HuH-7.5 (cell line): ENCODE measurements around the gene CASKIN2.

Source experiments
- DNase-seq: peaks from one replicate; pipeline ENCODE4 v3.0.0; 2011; ENCODE audit warnings: low spot score

Gene CASKIN2, protein sequence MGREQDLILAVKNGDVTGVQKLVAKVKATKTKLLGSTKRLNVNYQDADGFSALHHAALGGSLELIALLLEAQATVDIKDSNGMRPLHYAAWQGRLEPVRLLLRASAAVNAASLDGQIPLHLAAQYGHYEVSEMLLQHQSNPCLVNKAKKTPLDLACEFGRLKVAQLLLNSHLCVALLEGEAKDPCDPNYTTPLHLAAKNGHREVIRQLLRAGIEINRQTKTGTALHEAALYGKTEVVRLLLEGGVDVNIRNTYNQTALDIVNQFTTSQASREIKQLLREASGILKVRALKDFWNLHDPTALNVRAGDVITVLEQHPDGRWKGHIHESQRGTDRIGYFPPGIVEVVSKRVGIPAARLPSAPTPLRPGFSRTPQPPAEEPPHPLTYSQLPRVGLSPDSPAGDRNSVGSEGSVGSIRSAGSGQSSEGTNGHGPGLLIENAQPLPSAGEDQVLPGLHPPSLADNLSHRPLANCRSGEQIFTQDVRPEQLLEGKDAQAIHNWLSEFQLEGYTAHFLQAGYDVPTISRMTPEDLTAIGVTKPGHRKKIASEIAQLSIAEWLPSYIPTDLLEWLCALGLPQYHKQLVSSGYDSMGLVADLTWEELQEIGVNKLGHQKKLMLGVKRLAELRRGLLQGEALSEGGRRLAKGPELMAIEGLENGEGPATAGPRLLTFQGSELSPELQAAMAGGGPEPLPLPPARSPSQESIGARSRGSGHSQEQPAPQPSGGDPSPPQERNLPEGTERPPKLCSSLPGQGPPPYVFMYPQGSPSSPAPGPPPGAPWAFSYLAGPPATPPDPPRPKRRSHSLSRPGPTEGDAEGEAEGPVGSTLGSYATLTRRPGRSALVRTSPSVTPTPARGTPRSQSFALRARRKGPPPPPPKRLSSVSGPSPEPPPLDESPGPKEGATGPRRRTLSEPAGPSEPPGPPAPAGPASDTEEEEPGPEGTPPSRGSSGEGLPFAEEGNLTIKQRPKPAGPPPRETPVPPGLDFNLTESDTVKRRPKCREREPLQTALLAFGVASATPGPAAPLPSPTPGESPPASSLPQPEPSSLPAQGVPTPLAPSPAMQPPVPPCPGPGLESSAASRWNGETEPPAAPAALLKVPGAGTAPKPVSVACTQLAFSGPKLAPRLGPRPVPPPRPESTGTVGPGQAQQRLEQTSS (N-terminal part only)

DNA sequence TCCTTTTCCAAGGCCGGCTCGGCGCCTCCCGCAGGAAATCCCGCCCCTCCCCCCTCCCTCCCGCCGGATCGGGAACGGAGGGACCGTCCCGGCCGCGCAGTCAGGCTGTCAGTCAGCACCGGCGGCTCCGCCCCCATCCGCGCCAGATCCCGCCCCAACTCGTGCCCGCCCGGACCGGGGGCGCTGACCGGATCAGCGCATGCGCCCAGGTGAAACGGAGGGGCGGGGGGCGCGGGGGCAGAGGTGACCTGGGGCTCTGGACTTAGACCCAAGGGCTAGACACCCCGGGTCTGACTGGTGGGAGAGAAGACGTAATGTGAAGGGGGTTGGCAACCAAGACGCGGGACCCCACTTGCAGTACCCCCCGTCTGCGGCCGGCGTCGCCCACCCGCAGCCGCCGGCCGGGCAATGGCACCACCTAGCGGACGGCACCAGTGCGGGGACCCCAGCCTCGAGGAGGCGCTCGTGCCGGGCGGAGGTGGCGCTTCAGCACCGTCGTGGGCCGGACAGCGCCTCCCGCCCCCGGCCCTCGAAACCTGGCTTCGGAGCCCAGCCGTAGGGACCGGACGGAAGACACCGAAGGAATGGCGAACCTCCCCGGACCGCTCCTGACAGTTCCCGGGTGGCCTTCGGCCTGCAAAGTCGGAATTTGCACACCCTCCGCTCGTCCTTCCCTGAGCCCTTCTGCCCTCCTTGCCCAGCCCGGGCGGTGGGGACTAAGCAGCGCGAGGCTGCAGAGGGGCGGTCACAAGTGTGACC lies at the start of gene CASKIN2:
CASKIN2 (minus strand) TSS at position 42 of the 759 bp plus-strand sequence. CDS start 1,733 bp downstream, outside the sequence.
- DNase-seq: peak; percentile 99

DNA sequence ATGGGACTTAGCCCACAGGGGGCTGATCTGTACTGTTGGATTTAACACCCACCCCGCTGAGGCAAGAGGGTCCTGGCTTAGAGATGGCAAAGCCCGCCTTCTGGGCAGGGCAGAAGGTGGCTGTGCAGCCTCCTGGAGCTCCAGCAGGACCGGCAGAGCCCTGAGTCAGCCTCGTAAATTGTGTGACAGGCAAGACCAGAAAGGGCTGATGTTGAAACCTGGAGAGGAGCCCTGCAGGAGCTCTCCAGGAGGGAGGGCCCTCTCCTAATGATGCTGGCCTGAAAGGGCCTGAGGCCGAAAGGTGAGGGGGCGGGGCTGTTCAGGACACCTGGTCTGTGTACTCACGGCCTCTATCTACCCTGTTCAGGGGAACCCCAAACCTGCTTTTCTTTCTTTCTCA lies 49.7 kb upstream of the CASKIN2 start:
- DNase-seq: peak; percentile 67

DNA sequence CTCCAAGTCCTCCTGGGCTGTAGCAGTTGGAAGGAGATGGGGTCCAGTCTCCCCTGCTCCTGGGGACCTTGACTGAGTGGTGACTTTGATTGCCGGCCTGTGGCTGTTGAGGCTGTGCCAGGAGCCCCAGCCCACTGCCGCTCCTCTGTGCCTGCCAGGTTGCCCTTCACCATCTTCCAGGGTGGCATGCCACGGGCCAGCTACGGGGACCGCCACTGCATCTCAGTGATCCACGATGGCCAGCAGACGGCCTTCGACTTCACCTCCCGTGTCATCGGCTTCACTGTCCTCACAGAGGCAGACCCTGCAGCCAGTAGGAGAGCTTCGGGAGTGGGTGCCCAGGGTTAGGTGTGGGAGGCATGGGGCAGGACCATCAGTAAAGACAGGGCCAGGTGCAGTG lies 48.9 kb upstream of the CASKIN2 start:
- no peak for DNase-seq

DNA sequence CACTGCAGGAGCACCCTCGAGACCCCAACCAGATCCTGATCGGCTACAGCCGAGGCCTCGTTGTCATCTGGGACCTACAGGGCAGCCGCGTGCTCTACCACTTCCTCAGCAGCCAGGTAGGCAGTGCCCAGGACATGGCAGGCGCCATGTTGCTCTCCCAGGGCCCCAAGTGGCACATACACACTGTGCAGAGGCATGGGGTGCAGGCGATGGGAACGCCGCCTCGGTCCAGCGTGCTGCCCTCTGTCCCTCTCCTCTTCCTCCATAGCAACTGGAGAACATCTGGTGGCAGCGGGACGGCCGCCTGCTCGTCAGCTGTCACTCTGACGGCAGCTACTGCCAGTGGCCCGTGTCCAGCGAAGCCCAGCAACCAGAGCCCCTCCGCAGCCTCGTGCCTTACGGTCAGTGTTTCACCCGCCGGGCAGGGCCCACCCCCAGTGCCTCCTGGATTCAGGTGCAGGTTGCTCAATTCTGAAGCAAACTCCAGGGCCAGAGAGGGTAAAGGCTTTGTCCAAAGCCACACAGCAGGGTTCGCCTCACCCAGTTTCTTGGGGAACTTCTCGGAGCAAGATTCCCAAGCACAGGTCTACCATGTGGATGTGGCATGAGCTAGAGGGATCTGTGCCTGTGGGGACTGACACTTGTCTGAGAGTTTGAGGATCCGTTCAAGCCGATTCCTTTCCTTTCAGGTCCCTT lies 47.9 kb upstream of the CASKIN2 start:
- no peak for DNase-seq

DNA sequence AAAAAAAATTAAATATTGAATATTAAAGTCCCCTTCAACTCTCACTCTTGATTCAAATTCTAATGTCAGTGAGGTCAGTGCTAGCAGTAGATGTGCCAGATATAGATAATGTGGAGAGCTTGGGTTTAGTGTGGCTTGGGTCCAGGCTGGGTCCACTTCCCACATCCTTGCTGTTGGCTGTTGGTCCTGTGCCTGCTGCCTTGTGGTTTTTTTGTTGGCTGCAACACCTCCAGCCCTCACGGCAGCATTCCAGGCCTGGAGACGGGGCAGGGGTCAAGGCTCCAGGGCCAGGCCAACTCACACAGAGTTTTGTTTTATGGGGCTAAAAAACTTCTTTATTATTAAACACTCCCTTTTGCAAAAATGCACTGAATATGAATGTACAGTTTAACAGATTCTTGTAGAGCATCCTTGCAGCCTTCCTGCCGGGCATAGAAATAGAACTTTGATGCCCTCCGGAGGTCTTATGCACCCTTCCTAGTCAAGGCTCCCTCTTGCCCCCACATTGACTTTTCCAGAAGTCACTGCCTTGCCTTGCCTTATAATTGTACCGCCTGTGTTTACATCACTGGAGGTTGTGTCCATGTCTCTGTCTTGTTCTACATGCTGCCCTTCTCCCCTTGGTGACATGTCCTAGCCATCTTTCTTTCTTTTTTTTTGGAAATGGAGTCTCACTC lies 46.7 kb upstream of the CASKIN2 start:
- peak; percentile 38 for DNase-seq

DNA sequence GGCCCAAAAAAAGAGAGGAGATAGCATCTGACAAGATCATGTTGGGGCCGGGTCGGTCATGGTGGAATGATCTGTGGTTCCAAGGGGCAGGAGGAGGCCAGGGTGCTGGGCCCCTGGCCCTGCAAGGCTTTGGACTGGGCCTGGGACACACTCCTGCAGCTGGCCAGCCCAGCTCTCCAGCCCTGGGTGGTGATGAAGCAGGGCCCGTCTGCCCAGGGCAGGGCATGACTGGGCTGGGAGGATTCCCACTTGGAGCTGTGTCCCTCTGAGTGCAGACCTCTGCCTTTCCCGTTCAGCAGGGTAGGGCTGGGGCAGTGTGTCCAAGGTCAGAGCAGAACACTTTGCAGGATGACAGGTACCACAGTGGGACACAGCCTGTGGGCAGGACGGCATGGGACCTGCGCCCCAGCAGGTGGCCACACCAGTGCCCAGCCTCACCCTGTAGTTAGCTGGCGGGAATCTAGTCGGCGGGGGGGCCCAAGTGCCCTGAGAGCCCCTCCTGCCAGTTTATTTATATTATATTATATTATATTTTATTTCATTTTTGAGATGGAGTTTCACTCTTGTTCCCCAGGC lies 44.7 kb upstream of the CASKIN2 start:
- peak; percentile 39 for DNase-seq

DNA sequence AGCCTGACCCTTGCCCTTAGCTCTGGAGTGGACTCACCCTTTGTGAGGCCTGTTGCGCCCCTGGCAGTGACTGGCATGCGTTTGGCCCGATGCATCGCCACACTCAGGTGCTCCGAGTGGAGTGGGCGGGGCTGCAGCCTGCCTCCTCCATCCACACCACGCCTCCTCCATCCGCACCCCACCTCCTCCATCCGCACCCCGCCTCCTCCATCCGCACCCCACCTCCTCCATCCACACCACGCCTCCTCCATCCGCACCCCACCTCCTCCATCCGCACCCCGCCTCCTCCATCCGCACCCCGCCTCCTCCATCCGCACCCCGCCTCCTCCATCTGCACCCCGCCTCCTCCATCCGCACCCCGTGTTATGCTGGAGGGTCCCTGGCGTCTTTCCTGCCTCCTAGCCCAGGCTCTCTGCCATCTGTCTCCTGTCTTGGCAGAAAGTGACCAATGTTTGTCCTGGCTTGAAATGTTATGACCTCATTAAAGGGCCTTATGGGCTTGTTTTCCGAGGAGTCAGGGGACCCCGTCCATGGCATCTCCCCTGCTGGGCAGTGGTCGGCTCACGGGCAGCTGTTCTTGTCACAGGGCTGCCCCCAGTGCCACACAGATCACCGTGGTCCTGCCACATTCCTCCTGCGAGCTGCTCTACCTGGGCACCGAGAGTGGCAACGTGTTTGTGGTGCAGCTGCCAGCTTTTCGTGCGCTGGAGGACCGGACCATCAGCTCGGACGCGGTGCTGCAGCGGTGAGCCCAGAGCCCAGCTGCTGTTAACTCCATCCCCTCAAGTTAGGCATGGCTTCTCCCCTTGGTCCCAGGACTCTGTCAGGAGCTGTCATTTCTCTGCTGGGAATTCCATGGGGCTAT lies 43.6 kb upstream of the CASKIN2 start:
- no peak for DNase-seq

DNA sequence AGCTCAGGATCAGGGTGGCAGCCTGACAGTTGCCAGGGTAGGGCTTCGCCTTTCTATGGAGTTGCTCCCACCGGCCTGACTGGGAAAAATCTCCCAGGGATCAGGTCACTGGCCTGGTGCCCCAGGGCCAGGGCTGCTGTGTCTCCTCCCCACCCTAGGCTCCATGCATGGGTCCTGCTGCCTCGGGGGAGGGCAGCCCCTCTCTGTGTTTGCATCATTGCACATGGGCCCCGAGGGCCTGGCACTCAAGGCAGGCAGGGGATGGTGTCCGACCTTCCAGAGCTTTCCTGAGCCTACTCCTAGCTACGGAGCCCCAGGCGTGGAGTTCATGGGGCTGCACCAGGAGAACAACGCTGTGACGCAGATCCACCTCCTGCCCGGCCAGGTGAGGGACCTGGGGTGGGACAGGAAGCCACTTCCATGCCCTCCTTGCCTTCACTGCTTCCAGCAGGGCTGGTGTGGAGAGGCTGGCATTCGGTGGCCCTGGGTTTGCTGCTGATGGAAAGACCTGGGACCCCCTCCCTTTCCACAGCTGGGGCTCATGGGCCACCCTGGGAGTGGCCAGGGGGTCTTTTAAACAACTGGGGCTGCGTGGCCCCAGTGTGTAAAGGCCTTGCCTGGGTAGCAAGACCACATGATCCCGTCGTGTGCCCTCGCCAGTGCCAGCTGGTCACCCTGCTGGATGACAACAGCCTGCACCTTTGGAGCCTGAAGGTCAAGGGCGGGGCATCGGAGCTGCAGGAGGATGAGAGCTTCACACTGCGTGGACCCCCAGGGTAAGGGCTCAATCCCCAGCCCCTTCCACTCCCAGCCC lies 42.7 kb upstream of the CASKIN2 start:
- DNase-seq: no peak

DNA sequence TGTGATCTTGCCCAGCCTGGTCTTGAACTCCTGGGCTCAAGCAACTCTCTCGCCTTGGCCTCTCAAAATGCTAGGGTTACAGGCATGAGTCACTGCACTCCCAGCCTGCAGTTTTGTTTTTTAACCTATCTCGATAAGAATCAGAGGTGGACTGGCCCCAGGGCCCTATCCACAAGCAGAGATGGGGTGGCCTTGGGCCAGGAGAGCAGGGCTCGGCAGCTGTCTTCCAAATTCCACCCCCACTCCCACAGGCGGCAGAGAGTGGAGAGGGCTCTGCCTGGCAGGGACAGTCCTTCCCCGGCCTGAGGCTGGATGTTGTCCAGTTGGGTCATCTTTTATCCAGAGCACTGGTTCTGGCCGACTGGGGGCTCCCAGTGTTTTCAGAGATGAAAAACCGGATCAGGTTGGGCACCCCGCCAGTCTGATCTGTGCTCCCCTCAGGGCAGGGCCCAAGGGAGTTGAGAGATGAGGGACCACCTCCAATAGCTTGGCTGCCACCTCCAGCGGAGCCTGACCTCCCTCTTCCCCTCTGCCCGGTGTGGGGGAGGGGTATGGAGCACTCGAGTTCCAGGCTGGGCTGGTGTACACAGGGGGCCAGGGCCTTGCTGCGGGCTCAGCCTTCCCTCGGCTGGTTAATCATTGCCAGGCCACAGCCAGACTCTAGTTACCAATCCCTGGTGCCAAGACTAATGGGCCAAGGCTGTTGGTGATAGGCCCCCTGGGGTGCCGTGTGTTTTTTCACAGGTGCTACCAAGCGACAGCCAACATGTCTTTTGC lies 41.9 kb upstream of the CASKIN2 start:
- DNase-seq: peak; percentile 98

DNA sequence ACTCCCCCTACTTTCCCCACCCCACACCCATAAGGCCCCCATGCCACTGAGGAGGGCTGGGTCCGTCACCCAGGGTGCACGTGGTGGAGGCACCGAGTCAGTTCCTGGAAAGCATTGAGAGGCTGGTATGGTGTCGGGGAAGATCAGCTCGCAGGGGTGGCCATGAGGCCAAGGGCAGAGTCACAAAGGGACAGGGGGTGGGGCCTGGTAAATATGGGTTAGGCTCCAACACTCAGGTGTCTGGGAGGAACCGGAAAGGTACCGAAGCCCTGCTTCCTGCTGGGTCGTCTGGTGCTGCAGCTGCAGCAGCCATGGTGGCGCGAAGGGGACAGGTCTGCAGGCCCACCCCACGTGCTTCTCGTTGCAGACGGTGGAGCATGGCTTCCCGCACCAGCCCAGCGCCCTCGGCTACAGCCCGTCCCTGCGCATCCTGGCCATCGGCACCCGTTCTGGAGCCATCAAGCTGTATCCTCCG lies 40.4 kb upstream of the CASKIN2 start:
- no peak for DNase-seq

DNA sequence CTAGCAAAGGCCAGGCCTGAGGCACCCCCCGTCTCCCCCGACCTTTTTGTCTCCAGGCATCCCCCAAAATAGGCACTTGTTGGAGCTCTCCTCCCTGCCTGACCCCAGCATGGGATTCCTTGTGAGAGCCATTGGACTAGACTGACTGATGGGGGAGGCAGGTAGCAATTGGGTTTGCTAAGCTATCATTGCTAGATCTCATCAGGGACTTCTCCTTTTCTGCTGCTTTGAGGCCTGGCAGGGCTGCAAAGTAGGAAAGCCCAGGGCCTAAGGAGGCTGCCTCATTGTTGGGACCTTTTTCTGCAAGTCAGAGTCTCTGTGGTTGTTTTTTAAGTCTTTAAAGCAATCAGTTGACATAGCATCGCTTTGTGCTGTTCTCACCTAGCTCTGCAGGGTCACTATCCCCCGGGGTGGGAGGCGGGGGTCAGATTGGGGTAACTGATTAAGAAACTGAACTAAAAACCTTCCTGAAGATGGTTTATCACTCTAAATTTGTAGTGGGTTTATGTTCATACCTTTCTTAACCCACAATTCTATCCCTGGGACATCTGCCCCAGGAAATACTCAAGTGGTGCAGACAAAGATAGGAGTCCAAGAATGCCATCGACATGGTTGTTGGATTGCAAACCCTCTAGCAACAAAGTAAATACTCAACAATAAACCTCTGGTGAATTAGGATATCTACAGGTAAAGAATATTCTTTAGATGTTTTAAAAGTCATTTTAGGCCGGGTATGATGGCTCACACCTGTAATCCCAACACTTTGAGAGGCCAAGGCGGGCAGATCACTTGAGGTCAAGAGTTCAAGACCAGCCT lies 38.2 kb upstream of the CASKIN2 start:
- peak; percentile 42 for DNase-seq

DNA sequence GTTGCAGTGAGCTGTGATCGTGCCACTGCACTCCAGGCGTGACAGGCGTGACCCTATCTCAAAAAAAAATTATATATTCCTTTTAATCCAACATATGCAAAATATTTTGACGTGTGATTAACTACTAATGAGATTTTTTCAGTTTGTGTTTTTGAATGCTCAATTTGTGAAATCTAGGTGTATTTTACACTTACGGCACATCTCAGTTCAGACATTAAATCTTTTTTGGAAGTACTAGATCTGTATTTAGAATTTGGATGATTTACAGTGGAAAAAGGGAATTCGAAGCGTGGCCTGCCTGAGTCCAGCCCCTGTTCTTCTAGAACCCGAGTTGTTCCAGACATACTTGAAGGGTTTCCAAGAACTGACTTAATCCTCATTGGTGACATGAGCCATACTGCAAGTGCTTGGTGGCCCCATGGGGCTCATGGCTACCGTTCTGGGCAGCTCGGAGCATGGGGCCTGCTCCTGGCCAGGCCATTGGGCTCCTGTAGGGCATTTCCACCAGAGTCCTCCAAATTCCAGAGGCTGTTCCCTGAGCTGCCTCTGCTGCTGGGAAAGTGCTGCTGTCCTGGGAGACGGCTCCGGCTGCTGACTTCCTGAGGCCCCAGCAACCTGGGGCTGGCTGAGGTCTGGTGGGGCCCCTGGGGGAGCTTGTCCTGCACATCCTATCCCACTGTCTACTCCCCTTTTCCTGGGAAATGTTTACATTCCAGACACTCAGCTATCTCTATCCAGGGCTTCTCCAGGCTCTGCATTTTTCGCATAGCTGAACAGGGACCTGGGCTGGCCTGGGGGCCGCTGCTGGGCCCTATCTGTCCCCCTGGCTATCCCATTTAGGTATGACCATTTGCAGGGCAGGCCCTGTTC lies 37.3 kb upstream of the CASKIN2 start:
- peak; percentile 85 for DNase-seq

DNA sequence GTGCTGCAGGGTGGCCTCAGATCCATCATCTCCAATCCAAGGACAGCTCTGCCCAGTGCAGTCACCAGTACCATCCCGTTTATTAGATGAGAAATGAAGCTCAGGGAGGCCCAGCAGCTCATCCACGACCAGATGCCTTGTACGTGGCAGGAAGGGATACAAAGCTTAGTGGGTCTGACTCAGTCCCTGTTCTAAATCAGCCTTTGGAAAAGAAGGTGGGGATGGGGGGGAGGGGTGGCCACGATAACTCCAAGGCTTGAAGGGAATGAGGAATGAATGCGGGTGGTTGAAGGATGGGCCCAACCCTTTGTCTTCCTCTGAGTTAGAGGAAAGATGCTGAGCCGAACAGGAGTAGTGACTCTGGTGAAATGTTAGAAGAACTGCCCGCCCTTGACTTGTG lies 35.9 kb upstream of the CASKIN2 start:
- DNase-seq: no peak

DNA sequence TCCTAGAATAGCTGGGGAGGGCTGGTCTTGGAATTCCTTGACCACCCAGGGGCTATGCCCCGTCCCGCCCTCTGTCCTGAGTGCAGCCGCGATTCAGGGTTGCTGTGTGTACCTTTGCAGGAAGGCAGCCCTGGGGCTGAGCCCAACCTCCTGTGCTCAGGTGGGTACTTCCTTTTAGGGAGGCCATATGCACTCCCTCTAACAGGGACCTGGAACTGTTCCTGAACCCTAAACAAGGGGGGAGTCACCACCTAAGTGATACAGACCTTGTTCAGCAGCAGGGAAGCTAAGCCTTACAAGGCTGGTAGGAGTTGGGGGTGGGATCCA lies 34.8 kb upstream of the CASKIN2 start:
- no peak for DNase-seq

DNA sequence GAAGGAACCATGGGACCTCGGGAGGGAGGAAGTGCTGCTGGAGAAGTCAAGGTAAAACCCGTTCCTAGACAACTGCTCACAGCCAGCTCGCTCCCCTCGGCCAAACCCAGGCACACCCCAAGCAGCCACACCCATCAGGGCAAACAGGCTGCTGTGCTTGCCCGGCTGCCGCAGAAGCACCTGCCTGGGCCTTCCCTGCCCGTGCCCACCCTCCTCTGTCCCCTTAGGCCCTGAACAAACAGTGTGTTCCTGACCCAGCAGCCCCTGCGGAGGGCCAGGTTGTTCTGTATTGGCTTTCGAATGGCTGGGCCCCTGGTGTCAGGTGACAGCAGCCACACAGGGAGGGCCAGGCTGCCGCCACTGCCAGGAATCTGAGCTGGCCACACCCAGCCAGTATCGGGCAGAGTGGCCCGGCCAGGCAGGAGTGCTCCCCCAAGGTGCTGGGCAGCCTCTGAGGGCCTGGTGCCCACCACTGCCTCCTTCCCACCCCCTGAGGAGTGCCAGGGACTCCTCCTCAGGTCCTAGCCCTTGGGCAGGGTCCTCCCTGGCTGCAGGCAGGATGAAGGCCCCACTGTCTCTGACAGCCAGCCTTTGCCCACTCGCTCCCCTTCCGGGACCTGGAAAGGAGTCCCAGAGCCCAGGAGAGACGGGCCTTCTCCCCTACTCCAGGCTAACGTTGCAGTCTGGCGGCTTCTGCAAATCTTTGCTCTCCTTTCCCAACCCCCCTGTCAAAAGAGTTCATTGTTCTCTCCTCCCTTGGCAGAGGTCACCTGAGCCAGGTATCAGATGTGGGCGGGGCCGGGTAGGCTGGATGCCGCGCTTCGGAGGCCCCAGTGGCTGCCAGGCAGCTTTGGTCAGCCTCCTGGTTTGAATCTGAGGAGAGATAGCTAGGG lies 34.2 kb upstream of the CASKIN2 start:
- peak; percentile 87 for DNase-seq
